GM21723 (cell line): ENCODE measurements around the gene STON1.
"Not testable (repeated sequence)": the region's sequence is repeated elsewhere in the genome, so short reads cannot be mapped to it uniquely, and the experiment has no call there.

Experiments
- ATAC-seq: cut with Tn5 transposase; IDR thresholded peaks from one replicate; pipeline ENCODE4 v1.9.1; 2021; ENCODE audit warnings: mild to moderate bottlenecking, moderate library complexity; ENCODE audit not compliant: unreplicated experiment

STON1 gene

GRCh38 chr2:48569433-48569832 is 39.5 kb downstream of the STON1 start:
- ATAC-seq: no peak

GRCh38 chr2:48572816-48573215 is 42.9 kb downstream of the STON1 start:
- ATAC-seq: no peak

GRCh38 chr2:48574353-48575287 is 44.7 kb downstream of the STON1 start:
- ATAC-seq: no peak

GRCh38 chr2:48578313-48578712 is 48.4 kb downstream of the STON1 start:
- ATAC-seq: no peak

GRCh38 chr2:48583961-48584360 is 54.0 kb downstream of the STON1 start:
- ATAC-seq: no peak

- no peak for ATAC-seq
These were observed 54.6 kb downstream of the STON1 start for GRCh38 chr2:48584551-48584950.

GRCh38 chr2:48586433-48586832 is 56.5 kb downstream of the STON1 start:
- ATAC-seq: no peak

- no peak for ATAC-seq
These were observed 57.6 kb downstream of the STON1 start for GRCh38 chr2:48587560-48587959.

GRCh38 chr2:48587961-48588360 is 58.0 kb downstream of the STON1 start:
- ATAC-seq: no peak

GRCh38 chr2:48588745-48589144 is 58.8 kb downstream of the STON1 start:
- no peak for ATAC-seq

- no peak for ATAC-seq
These were observed 59.3 kb downstream of the STON1 start for GRCh38 chr2:48589170-48589767.

GRCh38 chr2:48590017-48590416 is 60.1 kb downstream of the STON1 start:
- ATAC-seq: no peak

GRCh38 chr2:48592067-48592466 is 62.1 kb downstream of the STON1 start:
- ATAC-seq: no peak

GRCh38 chr2:48596751-48597150 is 66.8 kb downstream of the STON1 start:
- not testable (repeated sequence) for ATAC-seq

- no peak for ATAC-seq
These were observed 67.5 kb downstream of the STON1 start for GRCh38 chr2:48597492-48597891.

GRCh38 chr2:48600204-48600813 is 70.4 kb downstream of the STON1 start:
- peak; percentile 64 for ATAC-seq

- no peak for ATAC-seq
These were observed 71.0 kb downstream of the STON1 start for GRCh38 chr2:48600917-48601316.

GRCh38 chr2:48601349-48601748 is 71.4 kb downstream of the STON1 start:
- ATAC-seq: no peak

- no peak for ATAC-seq
These were observed 75.7 kb downstream of the STON1 start for GRCh38 chr2:48605482-48606175.

GRCh38 chr2:48607307-48608014 is 77.5 kb downstream of the STON1 start:
- ATAC-seq: no peak

- no peak for ATAC-seq
These were observed 83.3 kb downstream of the STON1 start for GRCh38 chr2:48613211-48613610.
